WI38 (cell line): ENCODE measurements around the gene FAM120B.

Experiments
- H3K4me3 ChIP-seq: 2 replicates; pipeline ENCODE4 v1.5.1; 2011; ENCODE audit warnings: low read depth, mild to moderate bottlenecking, control low read depth, low read length
- TF ChIP-seq, protein P1 (sequence below): IDR thresholded peaks from 2 replicates; pipeline ENCODE4 v1.5.1; 2012; ENCODE audit warnings: low read depth, mild to moderate bottlenecking, control low read depth, low read length

The FAM120B gene

GRCh38 chr6:170284866-170285469 lies 21.6 kb upstream of the FAM120B start:
- no peak overlapping the region for H3K4me3 ChIP-seq
- TF ChIP-seq, protein P1, sequence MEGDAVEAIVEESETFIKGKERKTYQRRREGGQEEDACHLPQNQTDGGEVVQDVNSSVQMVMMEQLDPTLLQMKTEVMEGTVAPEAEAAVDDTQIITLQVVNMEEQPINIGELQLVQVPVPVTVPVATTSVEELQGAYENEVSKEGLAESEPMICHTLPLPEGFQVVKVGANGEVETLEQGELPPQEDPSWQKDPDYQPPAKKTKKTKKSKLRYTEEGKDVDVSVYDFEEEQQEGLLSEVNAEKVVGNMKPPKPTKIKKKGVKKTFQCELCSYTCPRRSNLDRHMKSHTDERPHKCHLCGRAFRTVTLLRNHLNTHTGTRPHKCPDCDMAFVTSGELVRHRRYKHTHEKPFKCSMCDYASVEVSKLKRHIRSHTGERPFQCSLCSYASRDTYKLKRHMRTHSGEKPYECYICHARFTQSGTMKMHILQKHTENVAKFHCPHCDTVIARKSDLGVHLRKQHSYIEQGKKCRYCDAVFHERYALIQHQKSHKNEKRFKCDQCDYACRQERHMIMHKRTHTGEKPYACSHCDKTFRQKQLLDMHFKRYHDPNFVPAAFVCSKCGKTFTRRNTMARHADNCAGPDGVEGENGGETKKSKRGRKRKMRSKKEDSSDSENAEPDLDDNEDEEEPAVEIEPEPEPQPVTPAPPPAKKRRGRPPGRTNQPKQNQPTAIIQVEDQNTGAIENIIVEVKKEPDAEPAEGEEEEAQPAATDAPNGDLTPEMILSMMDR, result no peak

GRCh38 chr6:170285482-170285881 lies 21.1 kb upstream of the FAM120B start:
- TF ChIP-seq, protein P1, result no peak

DNA sequence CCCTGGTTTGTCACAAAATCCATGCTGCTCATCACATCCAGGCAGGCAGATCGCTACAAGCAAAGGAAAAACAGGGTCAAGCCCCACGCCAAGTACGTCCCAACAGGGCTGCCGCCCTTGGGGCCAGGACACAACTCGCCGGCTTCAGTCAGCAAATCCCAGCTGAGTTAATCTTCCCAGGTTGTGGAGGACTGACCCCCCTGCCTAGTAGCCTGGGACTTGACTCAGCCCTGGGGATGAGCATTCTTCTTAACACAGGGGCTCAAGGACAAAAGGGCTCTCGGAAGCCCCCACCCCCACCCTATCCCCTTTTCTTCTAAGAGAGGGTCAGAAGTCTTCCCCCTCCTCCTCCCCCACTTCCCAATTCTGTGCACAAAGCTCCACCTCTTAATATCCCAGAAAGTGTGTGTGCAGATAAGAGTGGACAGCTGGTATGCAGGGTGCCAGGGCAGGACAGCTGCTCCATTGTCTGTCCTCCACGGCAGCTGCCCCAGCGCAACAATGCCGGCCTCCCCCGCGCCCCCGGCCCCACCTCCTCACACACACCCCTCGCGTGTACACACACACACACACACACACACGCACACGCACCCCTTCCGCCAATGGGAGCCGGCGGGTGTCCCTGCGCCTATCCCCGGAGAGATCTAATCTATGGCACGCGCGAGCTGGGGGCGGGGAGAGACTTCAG lies 20.2 kb upstream of the FAM120B start:
- TF ChIP-seq, protein P1, result no peak
- H3K4me3 ChIP-seq, result no peak overlapping the region

More at GRCh38 chr6:170285482-170285881, 21.1 kb upstream of the FAM120B start:
- H3K4me3 ChIP-seq, result no peak overlapping the region

- TF ChIP-seq, protein P1, result no peak
- H3K4me3 ChIP-seq, result no peak overlapping the region
Measured at GRCh38 chr6:170286934-170287265, 19.7 kb upstream of the FAM120B start.

- no peak overlapping the region for H3K4me3 ChIP-seq
- TF ChIP-seq, protein P1, result no peak
Measured at GRCh38 chr6:170287371-170287876, 19.1 kb upstream of the FAM120B start.

DNA sequence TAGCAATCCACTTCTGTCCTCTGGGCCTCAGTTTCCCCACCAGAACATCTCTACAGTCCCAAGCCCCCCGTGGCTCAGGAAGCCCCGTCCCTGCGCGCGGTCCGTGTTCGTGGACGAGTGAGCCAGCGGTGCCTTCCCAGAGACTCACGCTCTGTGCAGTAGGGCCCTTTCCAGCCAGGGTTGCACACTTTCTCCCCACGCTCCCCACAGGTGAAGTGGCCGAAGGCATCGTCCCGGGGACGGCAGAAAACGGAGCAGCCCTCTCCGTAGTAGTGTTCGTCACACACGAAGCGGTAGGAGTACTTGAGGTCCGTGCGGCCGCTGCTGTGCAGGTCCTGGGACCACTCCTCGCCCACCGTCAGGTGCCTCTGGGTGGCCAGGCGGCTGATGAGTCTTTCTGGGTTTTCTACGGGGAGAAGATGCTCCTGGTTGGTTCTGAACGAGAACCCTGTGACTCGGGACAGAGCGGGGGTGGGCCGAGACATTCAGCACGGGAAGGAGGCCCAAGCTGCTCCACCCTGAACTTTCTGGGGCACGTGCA lies 18.4 kb upstream of the FAM120B start:
- no peak overlapping the region for H3K4me3 ChIP-seq
- TF ChIP-seq, protein P1, result no peak

GRCh38 chr6:170288852-170289179 lies 17.7 kb upstream of the FAM120B start:
- TF ChIP-seq, protein P1, result no peak
- no peak overlapping the region for H3K4me3 ChIP-seq
